CMK (cell line): Measurements from ENCODE around the gene ABCC2.
"Not testable (repeated sequence)": the region's sequence is repeated elsewhere in the genome, so short reads cannot be mapped to it uniquely, and the experiment has no call there.

ENCODE experiments used
- DNase-seq: peaks from one replicate; pipeline ENCODE4 v3.0.0-alpha.2; 2010; ENCODE audit warnings: low read depth

Gene ABCC2

DNA sequence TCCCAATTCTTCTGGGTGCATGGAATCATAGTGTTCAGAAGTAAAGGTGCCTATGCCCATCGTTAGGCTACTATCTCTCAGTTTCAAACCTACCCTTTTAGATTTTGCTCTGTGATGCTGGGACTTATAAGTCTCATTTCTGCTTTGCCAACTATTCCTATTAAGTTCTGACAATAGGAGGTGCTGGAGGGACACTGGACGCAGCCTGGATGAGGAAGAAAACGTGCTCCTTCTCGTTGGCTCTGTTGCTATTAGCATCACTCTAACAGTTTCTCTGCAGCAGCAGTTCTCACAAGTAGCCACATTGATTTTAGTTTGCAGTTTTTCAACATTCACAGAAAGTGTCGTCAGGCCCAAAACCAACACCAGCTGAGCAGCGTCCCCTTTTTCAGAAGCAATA, 72.4 kb downstream of the ABCC2 start:
- DNase-seq, result no peak

DNA sequence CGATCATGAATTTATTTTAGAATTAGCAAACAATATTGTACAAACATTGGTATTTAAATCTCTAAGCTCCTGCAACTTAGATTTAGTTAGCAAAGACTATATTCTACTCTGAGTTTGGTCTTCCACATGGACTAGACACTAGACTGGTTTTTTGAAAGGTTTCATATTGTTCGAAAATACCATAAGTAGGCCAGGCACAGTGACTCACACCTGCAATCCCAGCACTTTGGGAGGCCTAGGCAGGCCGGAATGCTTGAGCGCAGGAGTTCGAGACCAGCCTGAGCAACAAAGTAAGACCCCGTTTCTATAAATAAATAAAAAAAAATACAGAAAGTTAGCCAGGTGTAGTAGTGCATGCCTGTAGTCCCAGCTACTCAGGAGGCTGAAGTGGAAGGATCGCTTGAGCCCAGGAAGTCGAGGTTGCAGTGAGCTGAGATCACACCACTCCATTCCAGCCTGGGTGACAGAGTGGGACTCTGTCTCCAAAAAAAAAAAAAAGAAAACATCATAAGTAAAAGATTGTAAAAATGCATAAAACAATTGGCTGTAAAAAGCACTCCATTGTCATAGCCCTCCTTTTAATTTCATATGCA, 73.1 kb downstream of the ABCC2 start:
- DNase-seq, result no peak

DNA sequence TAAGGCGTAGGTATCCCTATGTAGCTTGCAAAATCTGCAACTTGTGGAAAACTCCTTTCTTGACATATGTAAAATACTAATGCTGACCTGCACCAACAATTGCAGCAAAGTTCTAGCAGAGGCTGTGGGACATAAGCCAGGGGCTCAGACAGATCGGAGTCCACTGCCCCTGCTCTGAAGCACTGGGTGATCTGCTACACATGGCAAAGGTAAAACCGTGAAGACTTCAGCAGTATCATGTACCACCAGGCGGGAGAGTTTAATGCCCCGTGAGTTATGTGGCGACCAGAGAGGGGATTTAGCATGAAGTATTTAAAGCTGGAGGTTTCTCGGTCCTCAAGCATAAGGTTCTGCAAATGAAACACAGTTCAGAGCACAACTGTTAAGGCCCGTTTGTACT, 76.4 kb downstream of the ABCC2 start:
- no peak for DNase-seq

DNA sequence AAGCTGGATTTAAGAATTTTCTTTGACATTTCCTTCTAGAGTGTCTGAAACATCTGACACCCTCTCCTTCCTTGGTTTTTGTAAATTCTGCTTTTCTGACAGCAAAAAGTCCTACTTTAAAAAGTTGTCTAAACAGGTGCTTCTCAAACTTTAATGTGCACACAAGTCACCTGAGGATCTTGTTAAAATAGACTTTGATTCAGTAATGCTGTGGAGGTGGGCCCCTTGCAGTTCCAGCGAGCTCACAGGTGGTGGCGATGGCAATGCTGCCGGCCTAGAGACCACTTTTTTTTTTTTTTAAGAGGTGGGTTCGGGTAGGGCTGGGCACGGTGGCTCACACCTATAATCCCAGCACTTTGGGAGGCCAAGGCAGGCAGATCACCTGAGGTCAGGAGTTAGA, 77.1 kb downstream of the ABCC2 start:
- no peak for DNase-seq

DNA sequence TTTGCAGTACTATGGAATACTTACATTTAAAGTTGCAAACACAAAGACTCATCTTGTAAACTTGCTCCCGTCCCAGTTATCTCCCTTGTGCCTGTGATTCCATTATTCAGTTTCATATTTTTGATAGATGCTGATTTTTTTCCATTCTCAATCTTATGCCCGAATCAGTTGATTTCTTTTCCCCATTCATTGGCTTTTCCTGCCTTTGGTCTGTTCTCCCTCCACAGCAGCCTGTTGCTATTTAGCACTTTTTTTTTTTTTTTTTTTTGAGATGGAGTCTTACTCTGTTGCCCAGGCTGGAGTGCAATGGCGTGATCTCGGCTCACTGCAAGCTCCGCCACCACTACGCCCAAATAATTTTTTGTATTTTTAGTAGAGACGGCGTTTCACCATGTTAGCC, 78.0 kb downstream of the ABCC2 start:
- no peak for DNase-seq

DNA sequence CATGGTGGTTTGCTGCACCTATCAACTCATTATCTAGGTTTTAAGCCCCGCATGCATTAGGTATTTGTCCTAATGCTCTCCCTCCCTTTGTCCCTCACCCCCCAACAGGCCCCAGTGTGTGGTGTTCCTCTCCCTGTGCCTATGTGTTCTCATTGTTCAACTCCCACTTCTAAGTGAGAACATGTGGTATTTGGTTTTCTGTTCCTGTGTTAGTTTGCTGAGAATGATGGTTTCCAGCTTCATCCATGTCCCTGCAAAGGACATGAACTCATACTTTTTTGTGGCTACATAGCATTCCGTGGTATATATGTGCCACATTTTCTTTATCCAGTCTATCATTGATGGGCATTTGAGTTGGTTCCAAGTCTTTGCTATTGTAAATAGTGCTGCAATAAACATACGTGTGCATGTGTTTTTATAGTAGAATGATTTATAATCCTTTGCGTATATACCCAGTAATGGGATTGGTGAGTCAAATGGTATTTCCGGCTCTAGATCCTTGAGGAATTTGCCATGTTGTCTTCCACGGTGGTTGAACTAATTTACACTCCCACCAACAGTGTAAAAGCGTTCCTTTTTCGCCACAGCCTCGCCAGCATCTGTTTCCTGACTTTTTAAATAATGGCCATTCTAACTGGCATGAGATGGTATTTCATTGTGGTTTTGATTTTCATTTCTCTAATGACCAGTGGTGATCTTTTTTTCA, 81.2 kb downstream of the ABCC2 start:
- not testable (repeated sequence) for DNase-seq

DNA sequence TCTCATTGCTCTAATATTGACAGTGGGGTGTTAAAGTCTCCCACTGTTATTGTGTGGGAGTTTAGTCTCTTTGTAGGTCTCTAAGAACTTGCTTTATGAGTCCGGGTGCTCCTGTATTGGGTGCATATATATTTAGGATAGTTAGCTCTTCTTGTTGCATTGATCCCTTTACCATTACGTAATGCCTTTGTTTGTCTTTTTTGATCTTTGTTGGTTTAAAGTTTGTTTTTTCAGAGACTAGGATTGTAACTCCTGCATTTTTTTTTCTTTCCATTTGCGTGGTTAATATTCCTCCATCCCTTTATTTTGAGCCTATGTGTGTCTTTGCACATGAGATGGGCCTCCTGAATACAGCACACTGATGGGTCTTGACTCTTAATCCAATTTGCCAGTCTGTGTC, 84.8 kb downstream of the ABCC2 start:
- not testable (repeated sequence) for DNase-seq

DNA sequence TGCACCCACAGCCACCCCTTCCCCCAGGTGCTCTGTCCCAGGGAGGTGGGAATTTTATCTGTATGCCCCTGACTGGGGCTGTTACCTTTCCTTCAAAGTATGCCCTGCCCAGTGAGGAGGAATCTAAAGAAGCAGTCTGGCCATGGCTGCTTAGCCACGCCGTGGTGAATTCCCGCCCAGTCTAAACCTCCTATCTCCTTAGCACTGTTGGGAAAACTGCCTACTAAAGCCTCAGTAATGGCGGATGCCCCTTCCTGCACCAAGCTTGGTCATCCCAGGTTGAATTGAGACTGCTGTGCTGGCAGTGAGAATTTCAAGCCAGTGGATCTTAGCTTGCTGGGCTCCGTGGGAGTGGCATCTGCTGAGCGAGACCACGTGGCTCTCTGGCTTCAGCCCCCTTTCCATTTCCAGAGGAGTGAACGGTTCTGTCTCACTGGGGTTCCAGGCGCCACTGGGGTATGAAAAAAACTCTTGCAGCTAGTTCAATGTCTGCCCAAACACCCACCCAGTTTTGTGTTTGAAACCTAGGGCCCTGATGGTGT, 87.2 kb downstream of the ABCC2 start:
- no peak for DNase-seq

DNA sequence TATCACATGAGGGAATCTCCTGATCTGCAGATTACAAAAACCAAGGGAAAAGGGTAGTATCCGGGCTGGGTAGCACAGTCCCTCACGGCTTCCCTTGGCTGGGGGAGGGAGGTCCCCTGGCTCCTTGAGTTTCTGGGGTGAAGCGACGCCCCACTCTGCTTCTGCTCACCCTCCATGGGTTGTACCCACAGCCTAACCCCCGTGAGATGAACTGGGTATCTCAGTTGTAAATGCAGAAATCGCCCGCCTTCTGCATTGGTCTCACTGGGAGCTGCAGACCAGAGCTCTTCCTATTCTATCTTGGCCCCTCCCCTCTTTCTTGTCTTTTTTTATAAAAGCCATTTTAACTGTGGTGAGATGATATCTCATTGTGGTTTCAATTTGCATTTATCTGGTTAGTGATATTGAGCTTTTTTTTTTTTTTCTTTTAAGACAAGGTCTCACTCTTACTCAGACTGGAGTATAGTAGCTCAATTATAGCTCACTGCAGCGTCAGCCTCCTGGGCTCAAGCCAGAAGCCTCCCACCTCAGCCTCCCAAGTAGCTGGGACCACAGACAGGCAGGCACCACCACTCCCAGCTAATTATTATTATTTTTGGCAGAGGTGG, 87.8 kb downstream of the ABCC2 start:
- DNase-seq, result no peak

DNA sequence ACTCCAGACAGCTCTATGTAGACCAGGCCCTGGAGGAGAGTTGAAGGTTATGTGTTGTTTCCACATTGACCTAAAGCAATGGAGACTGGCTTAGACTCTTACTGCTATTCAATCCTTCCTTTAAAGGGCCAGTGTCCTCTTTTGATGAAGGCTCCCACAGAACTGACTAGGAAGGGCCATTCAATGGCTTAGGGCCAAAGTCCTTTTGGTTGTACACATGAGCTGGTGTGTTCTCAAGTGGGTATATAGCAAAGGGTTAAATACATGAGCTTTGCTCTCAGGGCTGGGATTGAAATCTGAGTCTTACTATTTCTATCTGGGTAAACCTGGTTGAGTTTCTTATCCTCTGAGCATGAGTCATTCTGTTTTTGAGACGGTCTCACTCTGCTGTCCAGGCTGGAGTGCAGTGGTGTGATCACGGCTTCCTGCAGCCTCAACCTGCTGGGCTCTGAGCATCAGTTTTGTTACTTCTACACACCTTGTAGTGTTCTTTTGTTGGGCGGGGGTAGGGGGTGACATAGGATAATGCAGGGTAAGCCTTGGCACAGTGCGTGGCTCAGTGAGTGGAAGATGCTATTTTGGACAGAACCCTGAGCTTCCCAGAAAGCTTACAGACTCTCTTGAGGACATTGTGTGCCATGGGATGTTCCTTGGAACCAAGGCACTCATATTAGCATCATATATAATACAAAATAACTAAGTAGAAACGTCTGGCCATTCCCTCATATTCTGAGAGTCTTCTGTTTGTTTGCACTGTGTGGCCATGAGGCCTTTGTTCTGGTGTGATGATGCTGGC, 90.1 kb downstream of the ABCC2 start:
- DNase-seq, result no peak

DNA sequence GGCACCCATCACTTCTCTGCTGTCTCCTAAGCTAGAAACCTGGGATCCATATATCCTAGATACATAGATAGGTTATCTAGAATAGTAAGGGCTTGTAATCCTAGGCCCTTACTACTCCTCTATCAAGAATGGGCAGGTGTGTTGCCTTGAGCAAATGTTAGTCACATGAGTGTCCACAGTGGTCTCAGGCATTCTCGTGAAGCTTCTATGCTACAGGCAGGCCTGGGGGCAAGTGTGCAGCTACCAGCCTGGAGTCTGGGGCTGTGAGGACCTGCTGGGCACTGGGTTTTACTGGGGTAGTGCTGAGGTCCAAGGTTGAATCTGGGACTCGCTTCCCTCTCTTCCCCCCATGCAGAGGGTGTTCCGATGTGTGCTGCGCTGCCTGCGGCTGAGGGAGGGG, 91.4 kb downstream of the ABCC2 start:
- no peak for DNase-seq

DNA sequence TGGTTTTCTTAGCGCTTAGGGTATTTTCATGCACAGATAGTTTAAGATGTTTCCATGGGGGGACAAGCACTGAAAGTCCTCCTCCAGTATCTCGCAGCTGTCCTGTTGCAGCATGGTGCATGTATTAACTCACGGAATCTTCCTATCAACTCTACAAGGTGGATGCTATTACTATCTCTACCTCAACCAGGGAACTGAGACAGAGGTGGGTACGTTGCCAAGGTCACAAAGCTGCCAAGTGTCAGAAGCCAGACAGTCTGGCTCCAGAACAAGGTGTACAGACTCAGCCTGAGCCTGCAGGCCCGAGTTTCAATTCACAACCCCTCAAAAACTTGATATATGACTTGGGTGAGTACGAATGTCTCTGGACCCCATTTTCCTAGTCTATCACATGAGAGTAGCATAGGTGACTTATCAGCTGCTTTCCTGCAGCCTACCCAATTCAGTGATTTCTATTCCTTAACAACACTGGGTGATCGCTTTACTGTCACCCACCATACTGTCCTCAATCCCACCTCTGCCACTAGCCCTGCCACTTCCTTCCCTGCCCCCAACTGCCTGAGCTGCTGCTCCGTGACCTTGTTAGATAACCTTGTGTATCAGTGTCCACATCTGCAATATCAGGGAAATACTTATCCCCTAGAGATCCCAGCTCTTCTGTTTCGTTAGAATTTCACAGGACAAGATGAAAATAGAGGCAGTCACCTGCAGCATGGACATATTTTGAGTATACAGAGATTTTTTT, 92.1 kb downstream of the ABCC2 start:
- DNase-seq, result no peak

DNA sequence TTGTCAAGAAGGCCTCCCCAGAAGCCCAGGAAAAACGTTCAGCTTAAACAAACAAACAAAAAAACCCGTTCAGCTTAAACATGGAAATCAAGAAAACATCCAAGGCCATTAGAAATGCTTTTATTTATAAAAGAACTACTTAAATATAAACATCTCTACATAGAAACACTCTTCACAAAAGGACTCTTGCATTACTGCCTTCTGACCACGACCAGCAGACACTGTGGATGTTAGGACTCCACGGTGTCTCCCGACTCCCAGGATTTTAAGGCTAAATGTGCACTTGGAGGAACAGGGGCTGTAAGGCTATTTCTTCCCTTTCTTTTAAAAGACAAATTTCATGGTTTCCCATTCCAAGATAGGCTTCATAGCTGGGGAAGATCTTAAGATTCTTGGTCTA, 93.0 kb downstream of the ABCC2 start:
- no peak for DNase-seq

DNA sequence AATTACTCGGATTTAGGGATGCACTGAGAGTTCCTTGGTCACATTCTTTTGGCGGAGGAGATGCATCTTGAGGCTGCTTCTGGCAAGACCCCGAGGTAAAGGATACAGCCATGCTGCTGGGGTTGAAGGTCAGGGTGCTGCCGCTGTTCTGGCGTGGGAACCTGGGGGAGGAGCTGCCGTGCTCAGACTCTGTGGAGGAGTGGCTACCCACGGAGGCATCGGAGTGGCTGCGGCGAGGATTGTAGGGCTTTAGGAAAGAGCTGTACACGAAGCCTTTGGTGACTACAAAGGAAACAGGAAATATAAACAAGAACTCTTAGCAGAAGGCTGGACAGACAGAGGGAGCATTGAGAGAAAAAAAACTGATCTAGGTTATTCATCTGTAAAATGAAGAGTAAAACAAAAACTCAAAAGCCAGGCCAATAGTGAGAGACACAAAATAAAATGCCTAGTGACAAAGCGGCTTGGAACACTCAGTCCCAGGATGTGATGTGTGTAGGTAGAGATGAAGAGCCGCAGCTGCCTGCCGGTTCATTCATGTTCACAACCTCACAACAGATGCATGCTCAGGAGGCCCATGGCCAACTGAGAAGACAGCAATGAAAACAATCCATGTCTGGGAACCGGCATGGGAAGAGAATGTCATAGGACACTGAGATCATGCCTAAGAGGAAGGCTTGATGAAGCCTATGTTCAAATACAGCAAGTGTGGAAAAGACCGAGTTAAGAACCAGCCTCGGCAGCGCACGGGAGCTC, 97.8 kb downstream of the ABCC2 start:
- no peak for DNase-seq

DNA sequence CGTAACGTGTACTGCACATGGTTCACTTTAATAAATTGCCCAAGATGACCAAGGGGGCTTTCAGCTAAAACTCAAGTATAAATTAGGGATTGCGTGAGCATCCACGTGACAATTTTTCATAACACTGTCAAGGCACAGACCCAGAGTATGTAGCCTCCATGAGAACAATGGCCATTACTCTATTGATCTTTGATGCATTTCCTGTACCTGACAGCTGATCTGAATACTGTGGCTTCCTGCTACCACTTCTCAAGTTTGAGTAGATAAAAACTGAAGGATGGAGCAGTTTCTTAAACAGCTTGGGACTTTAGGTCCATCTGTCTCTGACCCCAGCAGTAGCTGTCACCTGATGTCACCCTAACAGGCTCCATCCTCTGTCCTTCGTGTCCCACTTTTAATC, 98.9 kb downstream of the ABCC2 start:
- no peak for DNase-seq

DNA sequence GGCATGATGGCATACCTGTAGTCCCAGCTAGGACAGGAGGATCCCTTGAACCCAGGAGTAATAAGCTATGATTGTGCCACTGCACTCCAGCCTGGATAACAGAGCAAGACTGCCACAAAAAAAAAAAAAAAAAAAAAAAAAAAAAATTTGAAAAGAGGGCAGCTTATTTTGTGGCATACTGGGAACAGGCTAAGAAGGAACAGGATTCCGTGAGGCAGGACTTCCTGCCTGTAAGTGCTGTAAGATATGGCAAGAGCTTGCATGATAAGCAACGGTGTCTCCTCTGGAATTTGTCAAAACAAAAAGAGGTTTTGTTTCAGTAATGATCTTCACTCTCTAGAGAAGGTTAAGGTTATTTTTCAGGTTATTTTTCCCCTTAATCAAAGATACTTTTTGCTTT, 101.1 kb downstream of the ABCC2 start:
- no peak for DNase-seq

DNA sequence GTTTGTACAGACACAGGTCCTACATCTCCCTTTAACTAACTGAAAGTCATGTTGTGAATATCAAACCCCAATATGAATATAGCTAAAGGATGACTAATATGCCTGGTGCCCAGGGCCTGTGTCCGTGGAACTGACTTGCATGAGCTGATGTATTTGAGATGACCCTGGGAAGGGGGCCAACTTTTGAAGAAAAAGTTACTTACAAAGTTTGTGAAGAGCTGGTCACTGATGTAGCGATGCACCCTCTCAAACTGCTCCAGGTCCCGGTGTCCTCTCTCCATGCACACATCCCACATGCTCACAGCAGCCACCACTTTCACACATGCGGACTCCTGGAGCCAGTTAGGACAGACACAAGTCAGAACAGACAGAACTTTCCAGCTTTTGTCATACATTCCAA, 106.2 kb downstream of the ABCC2 start:
- no peak for DNase-seq

DNA sequence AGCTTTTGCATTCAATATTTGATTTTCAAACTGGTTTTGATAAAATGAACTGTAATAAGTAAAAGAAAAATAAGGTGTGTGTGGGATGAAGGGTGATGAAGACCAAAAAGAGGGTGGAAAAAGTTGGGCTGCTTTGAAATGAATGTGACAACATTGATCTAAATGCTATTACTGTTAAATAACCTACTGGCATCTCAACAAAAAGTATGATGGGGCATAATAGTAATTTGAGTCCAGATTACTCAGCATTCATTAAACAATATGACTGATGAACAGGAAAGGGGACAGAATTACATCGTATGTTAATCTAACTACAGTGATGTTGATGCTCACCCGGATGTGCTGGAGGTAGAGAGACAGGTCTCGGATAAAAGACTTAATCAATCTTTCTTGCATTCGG, 112.2 kb downstream of the ABCC2 start:
- DNase-seq, result no peak

DNA sequence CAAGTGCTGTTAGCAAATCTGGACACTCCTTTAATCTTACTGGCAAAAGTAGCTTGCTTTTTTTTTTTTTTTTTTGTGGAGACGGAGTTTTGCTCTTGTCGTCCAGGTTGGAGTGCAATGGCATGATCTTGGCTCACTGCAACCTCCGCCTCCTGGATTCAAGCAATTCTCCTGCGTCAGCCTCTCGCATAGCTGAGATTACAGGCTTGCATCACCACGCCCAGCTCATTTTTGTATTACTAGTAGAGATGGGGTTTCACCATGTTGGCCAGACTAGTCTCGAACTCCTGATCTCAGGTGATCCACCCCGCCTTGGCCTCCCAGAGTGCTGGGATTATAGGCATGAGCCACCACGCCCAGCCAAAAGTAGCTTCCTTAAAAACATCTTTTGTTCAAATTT, 112.6 kb downstream of the ABCC2 start:
- DNase-seq, result not testable (repeated sequence)

DNA sequence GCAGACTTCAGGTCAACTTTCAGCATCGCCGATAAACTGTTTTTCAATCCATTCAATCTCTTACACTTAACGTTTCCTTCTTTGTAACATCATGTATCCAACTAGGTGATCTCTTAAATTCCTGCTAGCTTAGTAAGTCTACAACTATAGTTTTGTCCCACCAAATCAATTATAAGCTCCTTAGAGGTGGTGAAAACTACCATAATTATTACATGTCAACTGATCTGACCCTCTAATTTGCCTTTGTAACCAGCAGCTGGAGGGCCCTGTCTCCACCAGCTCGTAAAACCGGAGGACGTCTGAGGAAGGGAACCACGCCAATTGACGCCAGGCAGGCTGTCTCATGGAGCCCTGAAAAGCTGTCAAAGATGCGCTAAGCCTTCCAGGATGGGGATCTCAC, 113.4 kb downstream of the ABCC2 start:
- no peak for DNase-seq
